ENCODE measurements around the gene GNS.
A peak's percentile ranks its signal among the peaks of the same experiment; 100 is the strongest.

Gene GNS

GRCh38 chr12:64683816-64684543, 75.2 kb downstream of the GNS start:
- Histone ChIP-seq H3K9ac (ENCODE audit: low read depth, low read length, poor library complexity) (no peak overlapping the region), H3K9me3 (replicated peaks in 1 of 2; ENCODE audit: control insufficient read depth in 2 of 2, insufficient read depth in 1 of 2, low read depth in 1 of 2, low read length in 2 of 2) (no peaks in the 10 kb centered on the region), H2BK15ac (ENCODE audit: low read length) (no peak overlapping the region), H2BK5ac (ENCODE audit: low read length) (no peak overlapping the region), H4K8ac (ENCODE audit: low read depth, low read length) (no peak overlapping the region), H3K36me3 (replicated peaks in 1 of 2; ENCODE audit: control insufficient read depth in 2 of 2, insufficient read depth in 2 of 2, low read length in 2 of 2) (peaks cover 3 to 23% of the 10 kb centered on the region in 2 donors), H3K27me3 (ENCODE audit: control insufficient read depth in 3 of 3, insufficient read depth in 3 of 3, low read depth in 1 of 3, low read length in 3 of 3) (no peaks in the 10 kb centered on the region), H3K4ac (ENCODE audit: low read length) (no peak overlapping the region), H2AK5ac (ENCODE audit: low read depth, low read length) (no peak overlapping the region), H3K14ac (ENCODE audit: low read length) (no peak overlapping the region), H3K4me2 (ENCODE audit: insufficient read depth, low read length, poor library complexity, severe bottlenecking) (no peak overlapping the region), H2BK12ac (ENCODE audit: low read length) (no peak overlapping the region), H3K23ac (ENCODE audit: low read depth, low read length, poor library complexity) (no peak overlapping the region), H3K4me3 (ENCODE audit: low read length in 2 of 2) (no peak overlapping the region), H3K4me1 (ENCODE audit: control insufficient read depth in 2 of 2, insufficient read depth in 1 of 2, low read depth in 1 of 2, low read length in 2 of 2) (peaks cover 12 to 14% of the 10 kb centered on the region in 2 donors), H2BK120ac (ENCODE audit: low read depth, low read length) (no peak overlapping the region), H3K18ac (ENCODE audit: low read length) (no peak overlapping the region), H2AFZ (ENCODE audit: low read length) (no peak overlapping the region), H4K91ac (ENCODE audit: low read depth, low read length, poor library complexity) (no peak overlapping the region), H3K27ac (replicated peaks; ENCODE audit: low read length) (no peak overlapping the region), H3K79me1 (ENCODE audit: low read depth, low read length) (no peaks in the 10 kb centered on the region)
- no peak for DNase-seq (ENCODE audit: low spot score)
- whole genome bisulfite sequencing, 2 donors (ENCODE audit: extremely low coverage in 2 of 2, insufficient read length in 2 of 2, insufficient replicate concordance in 1 of 2), result no CpG with 5 or more reads among the region's 10 CpGs

GRCh38 chr12:64682572-64683277, 76.5 kb downstream of the GNS start:
- H3K79me1 ChIP-seq (ENCODE audit: low read depth, low read length), result no peaks in the 10 kb centered on the region
- H3K27me3 ChIP-seq (ENCODE audit: control insufficient read depth in 3 of 3, insufficient read depth in 3 of 3, low read depth in 1 of 3, low read length in 3 of 3), result no peaks in the 10 kb centered on the region
- no peak overlapping the region for H3K14ac ChIP-seq (ENCODE audit: low read length)
- H3K23ac ChIP-seq (ENCODE audit: low read depth, low read length, poor library complexity), result no peak overlapping the region
- no peak overlapping the region for H4K91ac ChIP-seq (ENCODE audit: low read depth, low read length, poor library complexity)
- H2BK15ac ChIP-seq (ENCODE audit: low read length), result no peak overlapping the region
- H3K27ac ChIP-seq (replicated peaks; ENCODE audit: low read length), result no peak overlapping the region
- H2BK5ac ChIP-seq (ENCODE audit: low read length), result no peak overlapping the region
- peak; percentile 33 for DNase-seq (ENCODE audit: low spot score)
- no CpG with 5 or more reads among the region's 6 CpGs for WGBS, 2 donors (ENCODE audit: extremely low coverage in 2 of 2, insufficient read length in 2 of 2, insufficient replicate concordance in 1 of 2)
- no peak overlapping the region for H2BK12ac ChIP-seq (ENCODE audit: low read length)
- peaks cover 4 to 7% of the 10 kb centered on the region in 2 donors for H3K4me1 ChIP-seq (ENCODE audit: control insufficient read depth in 2 of 2, insufficient read depth in 1 of 2, low read depth in 1 of 2, low read length in 2 of 2)
- H3K9ac ChIP-seq (ENCODE audit: low read depth, low read length, poor library complexity), result no peak overlapping the region
- H2AK5ac ChIP-seq (ENCODE audit: low read depth, low read length), result no peak overlapping the region
- no peak overlapping the region for H3K4ac ChIP-seq (ENCODE audit: low read length)
- no peak overlapping the region for H2BK120ac ChIP-seq (ENCODE audit: low read depth, low read length)
- H2AFZ ChIP-seq (ENCODE audit: low read length), result no peak overlapping the region
- H3K4me3 ChIP-seq (ENCODE audit: low read length in 2 of 2), result no peak overlapping the region
- H4K8ac ChIP-seq (ENCODE audit: low read depth, low read length), result no peak overlapping the region
- H3K4me2 ChIP-seq (ENCODE audit: insufficient read depth, low read length, poor library complexity, severe bottlenecking), result no peak overlapping the region
- peaks cover 3 to 15% of the 10 kb centered on the region in 2 donors for H3K36me3 ChIP-seq (replicated peaks in 1 of 2; ENCODE audit: control insufficient read depth in 2 of 2, insufficient read depth in 2 of 2, low read length in 2 of 2)
- H3K9me3 ChIP-seq (replicated peaks in 1 of 2; ENCODE audit: control insufficient read depth in 2 of 2, insufficient read depth in 1 of 2, low read depth in 1 of 2, low read length in 2 of 2), result no peaks in the 10 kb centered on the region
- H3K18ac ChIP-seq (ENCODE audit: low read length), result no peak overlapping the region

GRCh38 chr12:64681200-64682052, 77.8 kb downstream of the GNS start:
- Histone ChIP-seq H3K27ac (replicated peaks; ENCODE audit: low read length) (no peak overlapping the region), H3K18ac (ENCODE audit: low read length) (no peak overlapping the region), H3K4me2 (ENCODE audit: insufficient read depth, low read length, poor library complexity, severe bottlenecking) (no peak overlapping the region), H2AK5ac (ENCODE audit: low read depth, low read length) (no peak overlapping the region), H4K91ac (ENCODE audit: low read depth, low read length, poor library complexity) (no peak overlapping the region), H3K4me1 (ENCODE audit: control insufficient read depth in 2 of 2, insufficient read depth in 1 of 2, low read depth in 1 of 2, low read length in 2 of 2) (peaks cover 0 to 7% of the 10 kb centered on the region in 2 donors), H3K9me3 (replicated peaks in 1 of 2; ENCODE audit: control insufficient read depth in 2 of 2, insufficient read depth in 1 of 2, low read depth in 1 of 2, low read length in 2 of 2) (no peaks in the 10 kb centered on the region), H3K4ac (ENCODE audit: low read length) (no peak overlapping the region), H3K9ac (ENCODE audit: low read depth, low read length, poor library complexity) (no peak overlapping the region), H3K27me3 (ENCODE audit: control insufficient read depth in 3 of 3, insufficient read depth in 3 of 3, low read depth in 1 of 3, low read length in 3 of 3) (no peaks in the 10 kb centered on the region), H3K4me3 (ENCODE audit: low read length in 2 of 2) (no peak overlapping the region), H2AFZ (ENCODE audit: low read length) (no peak overlapping the region), H2BK15ac (ENCODE audit: low read length) (no peak overlapping the region), H2BK120ac (ENCODE audit: low read depth, low read length) (no peak overlapping the region), H2BK5ac (ENCODE audit: low read length) (no peak overlapping the region), H3K14ac (ENCODE audit: low read length) (no peak overlapping the region), H3K79me1 (ENCODE audit: low read depth, low read length) (no peaks in the 10 kb centered on the region), H3K36me3 (replicated peaks in 1 of 2; ENCODE audit: control insufficient read depth in 2 of 2, insufficient read depth in 2 of 2, low read length in 2 of 2) (peaks cover 3 to 15% of the 10 kb centered on the region in 2 donors), H4K8ac (ENCODE audit: low read depth, low read length) (no peak overlapping the region), H3K23ac (ENCODE audit: low read depth, low read length, poor library complexity) (no peak overlapping the region), H2BK12ac (ENCODE audit: low read length) (no peak overlapping the region)
- no peak for DNase-seq (ENCODE audit: low spot score)
- WGBS, 2 donors (ENCODE audit: extremely low coverage in 2 of 2, insufficient read length in 2 of 2, insufficient replicate concordance in 1 of 2), result no CpG with 5 or more reads among the region's 5 CpGs

- H3K4me1 ChIP-seq (ENCODE audit: control insufficient read depth in 2 of 2, insufficient read depth in 1 of 2, low read depth in 1 of 2, low read length in 2 of 2), result peaks cover 0 to 10% of the 10 kb centered on the region in 2 donors
- H3K4me2 ChIP-seq (ENCODE audit: insufficient read depth, low read length, poor library complexity, severe bottlenecking), result no peak overlapping the region
- H2BK120ac ChIP-seq (ENCODE audit: low read depth, low read length), result no peak overlapping the region
- no peak overlapping the region for H3K23ac ChIP-seq (ENCODE audit: low read depth, low read length, poor library complexity)
- H3K27ac ChIP-seq (replicated peaks; ENCODE audit: low read length), result no peak overlapping the region
- H3K36me3 ChIP-seq (replicated peaks in 1 of 2; ENCODE audit: control insufficient read depth in 2 of 2, insufficient read depth in 2 of 2, low read length in 2 of 2), result peaks cover 0 to 7% of the 10 kb centered on the region in 2 donors
- H3K14ac ChIP-seq (ENCODE audit: low read length), result no peak overlapping the region
- H2AK5ac ChIP-seq (ENCODE audit: low read depth, low read length), result no peak overlapping the region
- H3K4ac ChIP-seq (ENCODE audit: low read length), result no peak overlapping the region
- no peak overlapping the region for H2BK5ac ChIP-seq (ENCODE audit: low read length)
- H2AFZ ChIP-seq (ENCODE audit: low read length), result no peak overlapping the region
- no peak overlapping the region for H2BK15ac ChIP-seq (ENCODE audit: low read length)
- no peaks in the 10 kb centered on the region for H3K79me1 ChIP-seq (ENCODE audit: low read depth, low read length)
- WGBS, 2 donors (ENCODE audit: extremely low coverage in 2 of 2, insufficient read length in 2 of 2, insufficient replicate concordance in 1 of 2), result no CpG with 5 or more reads among the region's 4 CpGs
- H3K18ac ChIP-seq (ENCODE audit: low read length), result no peak overlapping the region
- H4K91ac ChIP-seq (ENCODE audit: low read depth, low read length, poor library complexity), result no peak overlapping the region
- H3K9ac ChIP-seq (ENCODE audit: low read depth, low read length, poor library complexity), result no peak overlapping the region
- no peak overlapping the region for H2BK12ac ChIP-seq (ENCODE audit: low read length)
- H3K27me3 ChIP-seq (ENCODE audit: control insufficient read depth in 3 of 3, insufficient read depth in 3 of 3, low read depth in 1 of 3, low read length in 3 of 3), result no peaks in the 10 kb centered on the region
- H3K9me3 ChIP-seq (replicated peaks in 1 of 2; ENCODE audit: control insufficient read depth in 2 of 2, insufficient read depth in 1 of 2, low read depth in 1 of 2, low read length in 2 of 2), result no peaks in the 10 kb centered on the region
- no peak overlapping the region for H4K8ac ChIP-seq (ENCODE audit: low read depth, low read length)
- DNase-seq (ENCODE audit: low spot score), result no peak
- no peak overlapping the region for H3K4me3 ChIP-seq (ENCODE audit: low read length in 2 of 2)
Observed at GRCh38 chr12:64680235-64680634, 79.0 kb downstream of the GNS start.
